K562 (cell line): ENCODE measurements around the gene TMEM151A. TPM values are rescaled to one million over a fixed set of nuclear protein-coding genes. Genes with fewer than 3 reads are reported as not detected.

ENCODE experiments used
- ATF7 ChIP-seq: fragments of 450-650 bp; IDR thresholded peaks from 2 replicates; pipeline ENCODE4 v1.7.1; 2014; ENCODE audit warnings: mild to moderate bottlenecking, moderate library complexity
- BRCA1 ChIP-seq, 2 experiments: fragments of 450-650 bp in 1 of 2; sonication (generic) in 1 of 2; formaldehyde crosslinking in 1 of 2; IDR thresholded peaks; 2 replicates each; pipeline versions ENCODE4 v1.5.0 to v1.6.1; 2017 to 2020; ENCODE audit warnings: mild to moderate bottlenecking in 1 of 2, missing genetic modification reagents in 1 of 2
- CBFA2T3 ChIP-seq: fragments of 450-650 bp; IDR thresholded peaks from 2 replicates; pipeline ENCODE4 v1.6.1; 2017
- ELF4 ChIP-seq: fragments of 450-650 bp; formaldehyde crosslinking; IDR thresholded peaks from 2 replicates; pipeline ENCODE4 v1.4.0; 2022; ENCODE audit warnings: missing genetic modification characterization
- ESRRA ChIP-seq: fragments of 450-650 bp; IDR thresholded peaks from 2 replicates; pipeline ENCODE4 v1.6.1; 2014; ENCODE audit warnings: low read depth, mild to moderate bottlenecking, moderate library complexity, borderline replicate concordance
- JUND ChIP-seq, 2 experiments: IDR thresholded peaks; 2 replicates in 1 of 2; 3 replicates in 1 of 2; pipeline ENCODE4 v1.6.1; 2011; ENCODE audit warnings: borderline replicate concordance in 2 of 2, low read depth in 2 of 2, low read length in 2 of 2, improper control_type of control experiment in 1 of 2, missing biosample characterization in 1 of 2, missing genetic modification characterization in 1 of 2, missing genetic modification reagents in 1 of 2
- KDM1A ChIP-seq, 2 experiments: fragments of 450-650 bp; IDR thresholded peaks; 2 replicates each; pipeline ENCODE4 v1.6.1; 2016; ENCODE audit warnings: mild to moderate bottlenecking in 2 of 2
- NRF1 ChIP-seq, 2 experiments: fragments of 450-650 bp; IDR thresholded peaks in 1 of 2; conservative IDR thresholded peaks in 1 of 2; 2 replicates each; pipeline ENCODE4 v1.6.1; 2014; ENCODE audit warnings: mild to moderate bottlenecking in 2 of 2
- RBFOX2 ChIP-seq: fragments of 200-400 bp; formaldehyde crosslinking; IDR thresholded peaks from 2 replicates; pipeline ENCODE4 v1.6.1; 2017; ENCODE audit warnings: low read depth, mild to moderate bottlenecking, low read length, moderate library complexity
- STAT5B ChIP-seq: fragments of 250-450 bp; sonication (Bioruptor Pico); IDR thresholded peaks from 2 replicates; pipeline ENCODE4 v1.8.0; 2021; ENCODE audit warnings: mild to moderate bottlenecking, inconsistent platforms
- ZBTB1 ChIP-seq: sonication (generic); formaldehyde crosslinking; IDR thresholded peaks from 2 replicates; pipeline ENCODE4 v1.8.1; 2023; ENCODE audit warnings: missing genetic modification reagents, low read depth, mild to moderate bottlenecking, borderline replicate concordance
- ZBTB17 ChIP-seq: fragments of 450-650 bp; formaldehyde crosslinking; IDR thresholded peaks from 2 replicates; pipeline ENCODE4 v1.4.0; 2020; ENCODE audit warnings: mild to moderate bottlenecking
- ZKSCAN3 ChIP-seq: fragments of 250-450 bp; sonication (Bioruptor Pico); IDR thresholded peaks from 2 replicates; pipeline ENCODE4 v1.4.0; 2020
- ZNF785 ChIP-seq: fragments of 250-450 bp; sonication (Bioruptor Pico); IDR thresholded peaks from 2 replicates; pipeline ENCODE4 v1.4.0; 2020; ENCODE audit warnings: mild to moderate bottlenecking
- polyA plus RNA-seq, 8 experiments: library from polyadenylated mRNA; depleted of rRNA in 4 of 8; stranded (reverse) in 5 of 8; unstranded in 3 of 8; fragments of >200 nt; fragmentation: Nextera tagmentation in 2 of 8; fragmentation: Illumina TruSeq in 1 of 8; extraction: Ambion mirVana in 2 of 8; extraction: Trizol in 1 of 8; gene quantifications; 2 replicates each; pipeline versions ENCODE4 v1.2.1 to v1.2.3, GENCODE V29; 2011 to 2014; ENCODE audit warnings: inconsistent platforms in 1 of 8, missing spikeins in 1 of 8
- total RNA-seq, 7 experiments: library from RNA; depleted of rRNA in 6 of 7; stranded (reverse); fragments of >200 nt in 6 of 7; fragmentation: Illumina TruSeq in 2 of 7; extraction: Trizol in 2 of 7; gene quantifications; 2 replicates each; pipeline versions ENCODE4 v1.2.1 to v1.2.3, GENCODE V29; 2011 to 2021; ENCODE audit warnings: low replicate concordance in 1 of 7
- TF ChIP-seq, protein P1 (sequence below): sonication (generic); formaldehyde crosslinking; IDR thresholded peaks from 2 replicates; pipeline ENCODE4 v1.9.0; 2022; ENCODE audit warnings: mild to moderate bottlenecking, missing genetic modification reagents
- TF ChIP-seq, protein P2 (sequence below): fragments of 250-450 bp; sonication (Bioruptor Pico); IDR thresholded peaks from 2 replicates; pipeline ENCODE4 v1.5.1; 2021; ENCODE audit warnings: mild to moderate bottlenecking
- TF ChIP-seq, protein P3 (sequence below): sonication (generic); IDR thresholded peaks from 2 replicates; pipeline ENCODE4 v1.6.1; 2016
- TF ChIP-seq, protein P4 (sequence below): sonication (generic); formaldehyde crosslinking; IDR thresholded peaks from 2 replicates; pipeline ENCODE4 v1.8.0; 2022; ENCODE audit warnings: missing genetic modification reagents, mild to moderate bottlenecking, moderate library complexity, borderline replicate concordance

TMEM151A gene
- total and polyA plus RNA-seq, 9 of the 15 experiments (the other 6 are each of a cell fraction or from before 2014, with no cell fraction given), result not detected

DNA sequence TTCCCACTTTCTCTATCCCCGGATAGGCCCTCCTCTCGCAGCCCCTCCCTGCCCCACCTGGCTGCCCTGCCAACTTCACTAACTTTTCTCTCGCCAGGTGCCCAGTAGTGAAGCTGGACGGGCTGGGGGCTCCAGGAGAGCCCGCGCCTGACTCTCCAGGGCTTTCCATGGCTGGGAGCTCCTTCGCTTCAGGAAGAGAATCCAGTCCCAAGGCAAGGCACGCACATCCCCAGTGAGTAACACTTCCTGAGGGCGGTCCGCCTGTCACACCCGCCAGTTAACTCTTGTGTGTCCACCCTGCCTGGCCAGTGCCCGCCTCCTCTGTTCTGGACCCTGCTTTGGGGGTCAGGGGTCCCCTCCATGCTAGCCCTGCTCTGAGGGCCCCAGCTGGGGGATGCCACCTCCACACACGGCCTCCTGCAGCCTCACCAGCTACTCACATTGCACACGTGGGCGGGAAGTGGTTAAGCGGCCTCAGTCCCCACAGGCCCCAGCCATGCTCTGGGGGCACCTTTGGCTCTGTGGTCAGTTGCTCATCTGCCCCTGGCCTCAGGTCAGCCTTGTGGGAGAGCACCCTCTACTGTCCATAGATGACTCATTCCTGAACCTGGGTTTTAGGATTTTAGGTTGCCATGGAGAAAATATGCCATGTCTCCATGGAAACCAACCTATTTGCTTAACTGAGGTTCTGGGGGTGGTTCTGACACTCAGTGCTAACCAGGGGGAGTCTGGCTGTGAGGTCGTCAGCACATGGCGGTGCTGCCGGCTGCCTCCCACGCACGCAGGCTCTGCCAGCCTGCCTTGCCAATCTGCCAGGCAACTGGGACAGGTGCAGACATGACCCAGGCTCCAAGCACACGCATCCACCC lies 44.8 kb downstream of the TMEM151A start, which contains the start of gene RIN1 (continued):
- TF ChIP-seq ZBTB1 (peak; percentile 92; the same call in 1 of the 2 replicates), KDM1A (IDR thresholded peaks at IDR 0.05) (peak in 1 of 2 experiments; percentile 39; a peak in 1 of 4 replicates), JUND (IDR thresholded peaks at IDR 0.05; ENCODE audit: borderline replicate concordance, low read depth, low read length) (peak; percentile 90), JUND (tag; IDR thresholded peaks at IDR 0.05; ENCODE audit: borderline replicate concordance, low read depth, low read length) (peak; percentile 84; the same call in 2 of the 3 replicates), BRCA1 (IDR thresholded peaks at IDR 0.05) (no peak), BRCA1 (CRISPR knock-in tag; IDR thresholded peaks at IDR 0.05) (no peak), ATF7 (peak; percentile 43; the same call in 1 of the 2 replicates), ELF4 (CRISPR knock-in tag) (0 out of 2 replicates have a peak, but pooled peaks have one; percentile 28), RBFOX2 (0 out of 2 replicates have a peak, but pooled peaks have one; percentile 3), CBFA2T3 (0 out of 2 replicates have a peak, but pooled peaks have one; percentile 12), ZKSCAN3 (CRISPR knock-in tag) (no peak), ZNF785 (no peak), STAT5B (CRISPR knock-in tag) (no peak), ESRRA (peak; percentile 32; the same call in 1 of the 2 replicates), NRF1 (conservative IDR thresholded peaks at IDR 0.05 in 1 of 2, IDR thresholded peaks at IDR 0.05 in 1 of 2) (peak in 1 of 2 experiments; percentile 16; a peak in 1 of 4 replicates), ZBTB17 (CRISPR knock-in tag) (0 out of 2 replicates have a peak, but pooled peaks have one; percentile 51)
- TF ChIP-seq, protein P1, sequence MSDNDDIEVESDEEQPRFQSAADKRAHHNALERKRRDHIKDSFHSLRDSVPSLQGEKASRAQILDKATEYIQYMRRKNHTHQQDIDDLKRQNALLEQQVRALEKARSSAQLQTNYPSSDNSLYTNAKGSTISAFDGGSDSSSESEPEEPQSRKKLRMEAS (CRISPR knock-in tag), result peak; percentile 98
- TF ChIP-seq, protein P2, sequence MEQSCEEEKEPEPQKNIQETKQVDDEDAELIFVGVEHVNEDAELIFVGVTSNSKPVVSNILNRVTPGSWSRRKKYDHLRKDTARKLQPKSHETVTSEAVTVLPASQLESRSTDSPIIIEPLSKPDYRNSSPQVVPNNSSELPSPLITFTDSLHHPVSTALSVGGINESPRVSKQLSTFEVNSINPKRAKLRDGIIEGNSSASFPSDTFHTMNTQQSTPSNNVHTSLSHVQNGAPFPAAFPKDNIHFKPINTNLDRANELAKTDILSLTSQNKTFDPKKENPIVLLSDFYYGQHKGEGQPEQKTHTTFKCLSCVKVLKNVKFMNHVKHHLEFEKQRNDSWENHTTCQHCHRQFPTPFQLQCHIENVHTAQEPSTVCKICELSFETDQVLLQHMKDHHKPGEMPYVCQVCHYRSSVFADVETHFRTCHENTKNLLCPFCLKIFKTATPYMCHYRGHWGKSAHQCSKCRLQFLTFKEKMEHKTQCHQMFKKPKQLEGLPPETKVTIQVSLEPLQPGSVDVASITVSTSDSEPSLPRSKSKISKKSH (CRISPR knock-in tag), result no peak
- TF ChIP-seq, protein P3, sequence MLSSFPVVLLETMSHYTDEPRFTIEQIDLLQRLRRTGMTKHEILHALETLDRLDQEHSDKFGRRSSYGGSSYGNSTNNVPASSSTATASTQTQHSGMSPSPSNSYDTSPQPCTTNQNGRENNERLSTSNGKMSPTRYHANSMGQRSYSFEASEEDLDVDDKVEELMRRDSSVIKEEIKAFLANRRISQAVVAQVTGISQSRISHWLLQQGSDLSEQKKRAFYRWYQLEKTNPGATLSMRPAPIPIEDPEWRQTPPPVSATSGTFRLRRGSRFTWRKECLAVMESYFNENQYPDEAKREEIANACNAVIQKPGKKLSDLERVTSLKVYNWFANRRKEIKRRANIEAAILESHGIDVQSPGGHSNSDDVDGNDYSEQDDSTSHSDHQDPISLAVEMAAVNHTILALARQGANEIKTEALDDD, result peak; percentile 28; the same call in 1 of the 2 replicates
- TF ChIP-seq, protein P4, sequence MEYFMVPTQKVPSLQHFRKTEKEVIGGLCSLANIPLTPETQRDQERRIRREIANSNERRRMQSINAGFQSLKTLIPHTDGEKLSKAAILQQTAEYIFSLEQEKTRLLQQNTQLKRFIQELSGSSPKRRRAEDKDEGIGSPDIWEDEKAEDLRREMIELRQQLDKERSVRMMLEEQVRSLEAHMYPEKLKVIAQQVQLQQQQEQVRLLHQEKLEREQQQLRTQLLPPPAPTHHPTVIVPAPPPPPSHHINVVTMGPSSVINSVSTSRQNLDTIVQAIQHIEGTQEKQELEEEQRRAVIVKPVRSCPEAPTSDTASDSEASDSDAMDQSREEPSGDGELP, result peak; percentile 84; the same call in 1 of the 2 replicates
